Natural killer cell (primary cell): ENCODE measurements around the gene PRSS21. TPM values are rescaled to one million over a fixed set of nuclear protein-coding genes. Genes with fewer than 3 reads are reported as not detected.

Experiments
- ATAC-seq, 3 donors: fragments of 150-1000 bp in 2 of 3; fragments of 200-7000 bp in 1 of 3; cut with Tn5 transposase; 1 replicate in 1 of 3; 2 replicates in 2 of 3; pipeline ENCODE4 v1.10.0; 2021; ENCODE audit warnings: mild to moderate bottlenecking in 2 of 3, moderate library complexity in 2 of 3
- DNase-seq, 2 donors: peaks; one replicate each; pipeline versions ENCODE4 v3.0.0 to v3.0.0-alpha.2; 2013 to 2021; ENCODE audit warnings: mixed read lengths in 1 of 2
- H3K27ac ChIP-seq: one replicate; pipeline ENCODE4 v1.5.1; 2013; ENCODE audit warnings: mild to moderate bottlenecking, low read length
- H3K27me3 ChIP-seq: one replicate; pipeline ENCODE4 v1.6.1; 2013; ENCODE audit warnings: low read length; ENCODE audit not compliant: control insufficient read depth, insufficient read depth
- H3K36me3 ChIP-seq: one replicate; pipeline ENCODE4 v1.6.1; 2013; ENCODE audit warnings: low read length; ENCODE audit not compliant: control insufficient read depth, insufficient read depth
- H3K4me1 ChIP-seq: one replicate; pipeline ENCODE4 v1.6.1; 2013; ENCODE audit warnings: low read length; ENCODE audit not compliant: control insufficient read depth, insufficient read depth
- H3K4me3 ChIP-seq: one replicate; pipeline ENCODE4 v1.5.1; 2013; ENCODE audit warnings: low read length
- H3K9me3 ChIP-seq: one replicate; pipeline ENCODE4 v1.6.1; 2013; ENCODE audit warnings: low read length; ENCODE audit not compliant: control insufficient read depth, insufficient read depth
- H3K27ac Mint-ChIP-seq, 2 donors: one replicate each; pipeline ENCODE4 v1.8.0; 2022; ENCODE audit warnings: mild to moderate bottlenecking in 2 of 2, mixed read lengths in 2 of 2, moderate library complexity in 1 of 2
- H3K27me3 Mint-ChIP-seq, 2 donors: one replicate each; pipeline ENCODE4 v1.8.0; 2022; ENCODE audit warnings: low read depth in 2 of 2, mixed read lengths in 2 of 2
- H3K36me3 Mint-ChIP-seq: one replicate; pipeline ENCODE4 v1.8.0; 2022; ENCODE audit warnings: mixed read lengths
- H3K4me1 Mint-ChIP-seq, 2 donors: one replicate each; pipeline ENCODE4 v1.8.0; 2022; ENCODE audit warnings: mixed read lengths in 2 of 2
- H3K4me3 Mint-ChIP-seq: one replicate; pipeline ENCODE4 v1.8.0; 2022; ENCODE audit warnings: mild to moderate bottlenecking, moderate library complexity, mixed read lengths
- H3K9me3 Mint-ChIP-seq, 2 donors: one replicate each; pipeline ENCODE4 v1.8.0; 2022; ENCODE audit warnings: mixed read lengths in 2 of 2
- CTCF ChIP-seq: fragments of 200-600 bp; IDR thresholded peaks from one replicate; pipeline ENCODE4 v1.8.0; 2022; ENCODE audit warnings: antibody characterized with exemption
- WGBS: methylation state at CpG from one replicate; pipeline ENCODE4 v1.1.7; 2013; ENCODE audit warnings: missing lambda C conversion rate; ENCODE audit not compliant: insufficient coverage; 5-methylcytosine and 5-hydroxymethylcytosine counted together
- intact Hi-C: fragments of 100-400 bp; cut with micrococcal nuclease; formaldehyde crosslinking; loops from one replicate; pipeline ENCODE4 v1.14.2; 2022
- total RNA-seq, 4 donors: library from RNA; stranded (reverse); fragments of 120-200 nt in 1 of 4; gene quantifications; one replicate each; pipeline versions ENCODE4 v1.2.3 to v1.2.4, GENCODE V29; 2013 to 2022

Gene PRSS21
- total RNA-seq, 3 donors from 2014 or later (not counting 1 experiment from before 2014, with no cell fraction given), result 0.64 to 6.6 TPM; not detected in 1

DNA sequence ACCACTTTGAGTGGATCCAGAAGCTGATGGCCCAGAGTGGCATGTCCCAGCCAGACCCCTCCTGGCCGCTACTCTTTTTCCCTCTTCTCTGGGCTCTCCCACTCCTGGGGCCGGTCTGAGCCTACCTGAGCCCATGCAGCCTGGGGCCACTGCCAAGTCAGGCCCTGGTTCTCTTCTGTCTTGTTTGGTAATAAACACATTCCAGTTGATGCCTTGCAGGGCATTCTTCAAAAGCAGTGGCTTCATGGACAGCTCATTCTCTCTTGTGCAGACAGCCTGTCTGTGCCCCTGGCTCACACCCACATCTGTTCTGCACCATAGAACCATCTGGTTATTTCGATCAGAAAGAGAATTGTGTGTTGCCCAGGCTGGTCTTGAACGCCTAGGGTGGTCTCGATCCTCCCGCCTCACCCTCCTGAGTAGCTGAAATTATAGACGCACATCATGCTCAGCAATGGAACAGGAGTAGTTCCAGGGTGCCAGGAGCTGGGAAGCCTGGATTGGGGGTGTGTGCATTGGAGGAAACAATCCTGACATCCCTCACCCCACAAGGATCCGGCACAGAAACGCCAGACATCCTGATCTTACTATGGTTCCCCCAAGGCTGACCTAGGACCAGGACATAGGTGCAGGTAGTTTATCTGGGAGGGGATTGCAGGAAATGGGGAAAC, 4.6 kb downstream of the PRSS21 start:
- DNase-seq (no peak), ATAC-seq (no peak)
- Mint-ChIP-seq H3K27ac (no peak overlapping the region), H3K36me3 (no peaks in the 10 kb centered on the region), H3K9me3 (no peaks in the 10 kb centered on the region), H3K4me1 (no peaks in the 10 kb centered on the region), H3K4me3 (no peak overlapping the region), H3K27me3 (no peaks in the 10 kb centered on the region)
- no peak for TF ChIP-seq CTCF
- Histone ChIP-seq H3K36me3 (no peaks in the 10 kb centered on the region), H3K4me1 (peaks cover 3% of the 10 kb centered on the region), H3K27me3 (no peaks in the 10 kb centered on the region), H3K27ac (no peak overlapping the region), H3K9me3 (no peaks in the 10 kb centered on the region), H3K4me3 (no peak overlapping the region)
- intact Hi-C loops, result no loop called here
- 88% methylated on average over 8 of the region's 9 CpGs for WGBS

- no peaks in the 10 kb centered on the region for H3K36me3 ChIP-seq
- no peaks in the 10 kb centered on the region for H3K4me1 ChIP-seq
- intact Hi-C loops, result no loop called here
- Mint-ChIP-seq H3K27ac (no peak overlapping the region), H3K27me3 (no peaks in the 10 kb centered on the region), H3K36me3 (no peaks in the 10 kb centered on the region), H3K4me3 (no peak overlapping the region), H3K9me3 (no peaks in the 10 kb centered on the region), H3K4me1 (no peaks in the 10 kb centered on the region)
- H3K9me3 ChIP-seq, result no peaks in the 10 kb centered on the region
- DNase-seq, result no peak
- H3K27ac ChIP-seq, result no peak overlapping the region
- no peak for TF ChIP-seq CTCF
- 72% methylated on average over 7 of the region's 8 CpGs for WGBS
- ATAC-seq, result no peak
- no peak overlapping the region for H3K4me3 ChIP-seq
- H3K27me3 ChIP-seq, result no peaks in the 10 kb centered on the region
These were observed 5.1 kb downstream of the PRSS21 start for GRCh38 chr16:2822158-2822495.

GRCh38 chr16:2822496-2822895, 5.5 kb downstream of the PRSS21 start:
- Histone ChIP-seq H3K4me1 (no peaks in the 10 kb centered on the region), H3K36me3 (no peaks in the 10 kb centered on the region), H3K27me3 (no peaks in the 10 kb centered on the region), H3K4me3 (no peak overlapping the region), H3K9me3 (no peaks in the 10 kb centered on the region), H3K27ac (no peak overlapping the region)
- Mint-ChIP-seq H3K36me3 (no peaks in the 10 kb centered on the region), H3K4me3 (no peak overlapping the region), H3K27ac (no peak overlapping the region), H3K27me3 (no peaks in the 10 kb centered on the region), H3K9me3 (no peaks in the 10 kb centered on the region), H3K4me1 (no peaks in the 10 kb centered on the region)
- no peak for TF ChIP-seq CTCF
- intact Hi-C loops, result no loop called here
- DNase-seq, result no peak
- WGBS, result 88% methylated on average over 4 of the region's 4 CpGs
- no peak for ATAC-seq

GRCh38 chr16:2824626-2825025, 7.6 kb downstream of the PRSS21 start:
- H3K27ac Mint-ChIP-seq, result no peak overlapping the region
- H3K4me3 Mint-ChIP-seq, result no peak overlapping the region
- ATAC-seq, result no peak
- intact Hi-C loops, result no loop called here
- TF ChIP-seq CTCF, result no peak
- Histone ChIP-seq H3K4me3 (no peak overlapping the region), H3K9me3 (no peaks in the 10 kb centered on the region), H3K4me1 (peaks cover 3% of the 10 kb centered on the region), H3K36me3 (no peaks in the 10 kb centered on the region), H3K27ac (no peak overlapping the region), H3K27me3 (no peaks in the 10 kb centered on the region)
- WGBS, result 88% methylated on average over 10 of the region's 10 CpGs
- no peak for DNase-seq
- H3K36me3 Mint-ChIP-seq, result no peaks in the 10 kb centered on the region
- H3K27me3 Mint-ChIP-seq, result no peaks in the 10 kb centered on the region
- no peaks in the 10 kb centered on the region for H3K4me1 Mint-ChIP-seq
- no peaks in the 10 kb centered on the region for H3K9me3 Mint-ChIP-seq
